Measurements from ENCODE around the gene UBR4. TPM values are rescaled to one million over a fixed set of nuclear protein-coding genes. Genes with fewer than 3 reads are reported as not detected.

UBR4 gene
- total and polyA plus RNA-seq, 12 donors = 60.0 to 115 (median 90.6) TPM

GRCh38 chr1:19086176-19086875, 123.7 kb downstream of the UBR4 start:
- DNase-seq = peak; percentile 31 to 32
- peak in 7 of 8 donors; percentile 25 to 79 (median 59) for ATAC-seq

GRCh38 chr1:19084206-19084738, 125.8 kb downstream of the UBR4 start:
- Histone ChIP-seq H3K9me3 (no peaks in the 10 kb centered on the region), H3K4me1 (peaks cover 4 to 50% (median 16%) of the 10 kb centered on the region in 9 donors), H3K27ac (no peak overlapping the region), H3K36me3 (peaks cover 0 to 100% (median 86%) of the 10 kb centered on the region in 9 donors), H3K27me3 (no peaks in the 10 kb centered on the region), H3K4me3 (no peak overlapping the region)
- WGBS, 2 donors = 85 to 90% methylated on average over 20 of the region's 20 CpGs
- intact Hi-C loops (cut with DNase I) = loop anchor here in 3 of 10 donors (5.0 to 10.0 kb wide), 3 partner anchors 127 to 199 kb away; partner anchors contain the start of gene IFFO2 (in 1 of the 3)
- DNase-seq = no peak
- no peak for TF ChIP-seq CTCF (IDR thresholded peaks at IDR 0.05)
- ATAC-seq = no peak

More at GRCh38 chr1:19086176-19086875, 123.7 kb downstream of the UBR4 start:
- 67 to 71% methylated on average over 21 of the region's 21 CpGs for WGBS, 2 donors
- no peaks in the 10 kb centered on the region for H3K27me3 ChIP-seq
- peak in 1 of 9 donors; percentile 24 for TF ChIP-seq CTCF (IDR thresholded peaks at IDR 0.05)
- H3K27ac ChIP-seq = peak overlapping the region in 6 of 10 donors; percentile 2 to 56 (median 24)
- peaks cover 0 to 100% (median 66%) of the 10 kb centered on the region in 9 donors for H3K36me3 ChIP-seq
- H3K9me3 ChIP-seq = no peaks in the 10 kb centered on the region
- peaks cover under 1 to 41% (median 14%) of the 10 kb centered on the region in 9 donors for H3K4me1 ChIP-seq
- intact Hi-C loops (cut with DNase I) = loop anchor here in 3 of 10 donors (5.0 to 10.0 kb wide), 2 partner anchors 179 to 202 kb away; no protein-coding TSS in a partner anchor
- no peak overlapping the region for H3K4me3 ChIP-seq

GRCh38 chr1:19083081-19083480, 127.0 kb downstream of the UBR4 start:
- intact Hi-C loops (cut with DNase I) = loop anchor here in 3 of 10 donors (5.0 to 10.0 kb wide), 3 partner anchors 126 to 198 kb away; partner anchors contain the start of gene IFFO2 (in 1 of the 3)

More at GRCh38 chr1:19083081-19083480, 127.0 kb downstream of the UBR4 start:
- 52 to 74% methylated on average over 7 of the region's 7 CpGs for WGBS, 2 donors
- no peak for DNase-seq
- Histone ChIP-seq H3K9me3 (no peaks in the 10 kb centered on the region), H3K4me3 (no peak overlapping the region), H3K27me3 (no peaks in the 10 kb centered on the region), H3K4me1 (peaks cover 4 to 50% (median 16%) of the 10 kb centered on the region in 9 donors), H3K36me3 (peaks cover 0 to 100% (median 91%) of the 10 kb centered on the region in 9 donors), H3K27ac (peak overlapping the region in 4 of 10 donors; percentile 53 to 77 (median 66))
- peak in 4 of 8 donors; percentile 15 to 65 (median 22) for ATAC-seq
- no peak for TF ChIP-seq CTCF (IDR thresholded peaks at IDR 0.05)

All from heart right ventricle (tissue), 16 donors.